Heart right ventricle (tissue), 16 donors: ENCODE measurements around the gene LMX1A. TPM values are rescaled to one million over a fixed set of nuclear protein-coding genes. Genes with fewer than 3 reads are reported as not detected.

Experiments
- ATAC-seq, 8 donors: fragments of 200-7000 bp; cut with Tn5 transposase; one replicate each; pipeline ENCODE4 v1.9.1; 2020; ENCODE audit warnings: mild to moderate bottlenecking in 8 of 8, moderate library complexity in 8 of 8, moderate number of reproducible peaks in 1 of 8
- DNase-seq, 2 donors: peaks; one replicate each; pipeline ENCODE4 v3.0.0-alpha.2; 2020
- H3K27ac ChIP-seq, 10 donors: fragments of 200-600 bp; sonication (generic) in 2 of 10; one replicate each; pipeline versions ENCODE4 v1.5.0 to v1.8.0; 2020 to 2022; ENCODE audit warnings: mild to moderate bottlenecking in 3 of 10
- H3K27me3 ChIP-seq, 7 donors: fragments of 200-600 bp; one replicate each; pipeline ENCODE4 v1.8.0; 2021 to 2022; ENCODE audit warnings: mild to moderate bottlenecking in 2 of 7
- H3K36me3 ChIP-seq, 9 donors: fragments of 200-600 bp; sonication (generic) in 1 of 9; one replicate each; pipeline versions ENCODE4 v1.5.0 to v1.8.0; 2020 to 2022; ENCODE audit warnings: mild to moderate bottlenecking in 2 of 9
- H3K4me1 ChIP-seq, 9 donors: fragments of 200-600 bp; sonication (generic) in 1 of 9; one replicate each; pipeline versions ENCODE4 v1.5.0 to v1.8.0; 2020 to 2022; ENCODE audit warnings: mild to moderate bottlenecking in 4 of 9
- H3K4me3 ChIP-seq, 10 donors: fragments of 200-600 bp; sonication (generic) in 2 of 10; one replicate each; pipeline versions ENCODE4 v1.5.0 to v1.8.0; 2020 to 2022; ENCODE audit warnings: mild to moderate bottlenecking in 7 of 10, moderate library complexity in 2 of 10
- H3K9me3 ChIP-seq, 11 donors: fragments of 200-600 bp in 10 of 11; sonication (generic) in 2 of 11; one replicate each; pipeline versions ENCODE4 v1.5.0 to v1.8.0; 2013 to 2022; ENCODE audit warnings: mild to moderate bottlenecking in 2 of 11, control low read depth in 1 of 11, moderate library complexity in 1 of 11
- CTCF ChIP-seq, 9 donors: fragments of 200-600 bp; sonication (generic) in 2 of 9; IDR thresholded peaks; one replicate each; pipeline versions ENCODE4 v1.5.0 to v1.8.0; 2021 to 2022; ENCODE audit warnings: antibody characterized with exemption in 9 of 9, mild to moderate bottlenecking in 5 of 9, moderate library complexity in 1 of 9
- WGBS, 2 donors: extraction: QIAGEN DNeasy Blood & Tissue Kit; methylation state at CpG; one replicate each; pipeline ENCODE4 v1.1.7; 2013; ENCODE audit warnings: inconsistent platforms in 1 of 2; 5-methylcytosine and 5-hydroxymethylcytosine counted together
- intact Hi-C, 10 donors: fragments of 100-400 bp; cut with DNase I; formaldehyde crosslinking; loops; one replicate each; pipeline versions ENCODE4 v1.11.1 to v1.14.2; 2022
- long read RNA-seq, 3 donors: library from polyadenylated mRNA; unstranded; transcript quantifications; one replicate each; pipeline ENCODE4 v2.0.0, GENCODE V29; 2020 to 2021
- polyA plus RNA-seq, 2 donors: library from polyadenylated mRNA; stranded (reverse); fragments of 200-250 nt; gene quantifications; one replicate each; pipeline ENCODE4 v1.2.3, GENCODE V29; 2013
- total RNA-seq, 10 donors: library from RNA; stranded (reverse); fragmentation: NEBNext Ultra II Directional in 3 of 10; extraction: Animal tissue kit (Norgen Biotek cat#: 25700) in 3 of 10; gene quantifications; one replicate each; pipeline versions ENCODE4 v1.2.1 to v1.2.4, GENCODE V29; 2021 to 2023
- donor health status: Arrhythmogenic right ventricular cardiomyopathy.
- donor health status: ischemic (EF 13 %, LVEDD 7.1; RV severe dilation, severe dysfunction).
- donor health status: healthy with polysubstance abuse.
- donor health status: DM: no; HTN: yes; CAD: no.
- donor health status: DM: no; HTN: no; CAD: no.
- donor health status: ischemic (EF 25% LVEDD 6.9; RV normal size, moderate dysfunction).
- donor health status: ischemic (EF 25% LVEDD 5.7; RV mildly dilated, moderate dysfunction).
- donor health status: healthy.
- donor health status: DM: yes; HTN: yes; CAD: no.
- donor health status: Ischemic cardiomyopathy.
- donor health status: ischemic (EF 35%, LVEDD 5.7; RV mildly dilated, moderate dysfunction).
- donor health status: nonischemic (EF 11% LVEDD 7.7; RV severe dilation, severe dysfunction).
- donor health status: DM: yes; HTN: yes; CAD: no.
- donor health status: PGD.
- donor health status: ischemic (EF 29% LVEDD 5.4; RV normal size, mild dysfunction).
- donor health status: nonischemic (EF 23%, LVEDD 6.1; RV moderate dilation, normal function).

LMX1A gene
- under 1 TPM in 2 of 10 donors, not detected in 8; 0.14 to 0.19 TPM for total RNA-seq
- polyA plus RNA-seq = under 1 TPM in 1 of 2 donors, not detected in 1; 0.04 TPM
- long read RNA-seq, donor 1 = 0 reads
- long read RNA-seq, donor 2 = 0 reads
- long read RNA-seq, donor 3 = 0 reads

- Histone ChIP-seq H3K4me1 (peaks cover 3 to 49% (median 25%) of the 10 kb centered on the region in 9 donors), H3K9me3 (no peaks in the 10 kb centered on the region), H3K27ac (no peak within 1 kb of the TSS), H3K36me3 (no peaks in the 10 kb centered on the region), H3K27me3 (peaks cover 41 to 98% (median 85%) of the 10 kb centered on the region in 7 donors), H3K4me3 (peak within 1 kb of the TSS in 9 of 10 donors; percentile 33 to 53 (median 48))
- intact Hi-C loops = no loop called here
- ATAC-seq = peak; percentile 22 to 66 (median 40)
- TF ChIP-seq CTCF (IDR thresholded peaks at IDR 0.05) = no peak
- DNase-seq = no peak
- 1% methylated on average over 64 to 88 of the region's 88 CpGs for WGBS, 2 donors
Measured at GRCh38 chr1:165355977-165356811, at the start of gene LMX1A. LMX1A (minus strand) TSS chr1:165356715; CDS start chr1:165355559, 1,156 bp downstream.

DNA sequence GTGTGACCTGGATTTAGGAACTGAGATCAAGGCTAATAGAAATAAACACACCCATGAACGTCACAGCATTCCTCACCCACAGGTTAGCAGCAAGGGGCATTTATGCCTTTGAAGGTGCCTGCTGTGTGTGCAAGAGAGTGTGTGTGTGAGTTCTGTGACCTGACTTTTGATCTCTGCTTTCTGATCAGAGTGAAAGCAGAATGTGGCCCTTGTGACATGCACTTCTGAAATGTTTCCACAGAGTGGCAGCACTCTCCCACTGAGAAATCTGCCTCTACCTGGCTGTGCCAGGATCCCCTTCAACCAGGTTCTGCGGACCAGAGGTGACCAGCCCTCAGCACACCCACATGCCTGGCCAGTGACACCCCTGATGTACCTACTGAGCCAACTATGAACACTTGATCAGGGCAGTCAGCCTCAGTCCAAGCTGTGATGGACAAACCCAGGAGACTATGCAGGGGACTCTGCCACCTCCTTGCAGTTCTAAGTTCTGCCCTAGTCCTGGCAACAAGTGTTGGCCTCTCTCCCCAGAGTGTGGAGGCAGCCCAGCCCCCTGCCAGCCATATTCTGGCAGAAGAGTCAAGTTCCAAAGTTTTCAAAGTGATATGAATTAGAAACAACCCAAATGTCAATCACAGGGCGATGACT is 47.4 kb upstream of the LMX1A start:
- Histone ChIP-seq H3K27me3 (peaks cover 0 to 52% (median 0%) of the 10 kb centered on the region in 7 donors), H3K9me3 (no peaks in the 10 kb centered on the region), H3K27ac (no peak overlapping the region), H3K4me3 (no peak overlapping the region), H3K4me1 (peaks cover 0 to 12% (median 0%) of the 10 kb centered on the region in 9 donors), H3K36me3 (peaks cover 0 to 6% (median 0%) of the 10 kb centered on the region in 9 donors)
- ATAC-seq (peak; percentile 25 to 68 (median 57)), DNase-seq (peak in 1 of 2 donors; percentile 24)
- TF ChIP-seq CTCF (IDR thresholded peaks at IDR 0.05) = peak; percentile 44 to 75 (median 71)
- intact Hi-C loops = loop anchor here in 6 of 10 donors (1.0 to 10.0 kb wide), 5 partner anchors 188 to 511 kb away; no protein-coding TSS in a partner anchor
- WGBS, 2 donors = 40 to 46% methylated on average over 3 of the region's 3 CpGs

DNA sequence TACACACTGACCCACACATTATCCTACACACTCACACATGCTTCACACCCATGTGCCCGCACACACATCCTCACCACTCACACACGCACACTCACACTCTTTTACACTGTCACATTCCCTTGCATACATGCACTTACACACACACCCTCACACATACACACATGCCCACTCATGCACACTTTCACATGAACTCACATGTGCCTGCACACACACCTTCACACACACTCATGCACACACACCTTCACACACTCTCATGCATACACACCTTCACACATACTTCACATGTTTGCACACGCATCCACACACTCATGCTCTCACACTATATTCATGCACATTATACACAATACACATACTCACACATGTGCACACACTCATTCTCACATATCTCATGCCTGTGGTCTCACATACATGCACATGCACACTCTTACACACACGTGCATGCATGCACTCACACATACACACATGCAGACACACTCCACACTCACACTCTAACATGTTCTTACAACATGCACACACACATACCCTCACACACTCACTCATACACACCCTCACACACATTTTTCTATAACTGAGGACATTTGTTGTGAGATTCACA is 46.1 kb upstream of the LMX1A start:
- H3K4me3 ChIP-seq = no peak overlapping the region
- DNase-seq = no peak
- H3K4me1 ChIP-seq = peaks cover 0 to 11% (median 0%) of the 10 kb centered on the region in 9 donors
- peaks cover 0 to 6% (median 0%) of the 10 kb centered on the region in 9 donors for H3K36me3 ChIP-seq
- intact Hi-C loops = loop anchor here in 3 of 10 donors (5.0 to 10.0 kb wide), 3 partner anchors 190 to 512 kb away; no protein-coding TSS in a partner anchor
- peaks cover 0 to 65% (median 0%) of the 10 kb centered on the region in 7 donors for H3K27me3 ChIP-seq
- no peak overlapping the region for H3K27ac ChIP-seq
- no peak for TF ChIP-seq CTCF (IDR thresholded peaks at IDR 0.05)
- no peaks in the 10 kb centered on the region for H3K9me3 ChIP-seq
- peak in 1 of 8 donors; percentile 9 for ATAC-seq
- WGBS, 2 donors = 94 to 98% methylated on average over 4 of the region's 4 CpGs
